Activated CD4-positive, alpha-beta memory T cell treated with anti-CD3 and anti-CD28 coated beads for 36 hours (primary cell): ENCODE data around the gene HMGXB3. TPM values are rescaled to one million over a fixed set of nuclear protein-coding genes. Genes with fewer than 3 reads are reported as not detected.
"Not testable (repeated sequence)": the region's sequence is repeated elsewhere in the genome, so short reads cannot be mapped to it uniquely, and the experiment has no call there.

Experiments used
- CTCF ChIA-PET: fragments of 350-600 bp; sonication (Branson Sonifier 250); formaldehyde crosslinking; loops from one replicate; lab custom pipeline; 2021; ENCODE audit warnings: antibody characterized with exemption, inconsistent platforms; lab: Charles Lee
- POLR2A ChIA-PET: fragments of 350-600 bp; sonication (Branson Sonifier 250); formaldehyde crosslinking; loops from one replicate; lab custom pipeline; 2021; ENCODE audit warnings: antibody characterized with exemption; lab: Charles Lee
- DNase-seq: peaks from one replicate; pipeline ENCODE4 v3.0.0-alpha.2; 2020
- H3K27ac Mint-ChIP-seq: one replicate; pipeline ENCODE4 v1.8.0; 2021; ENCODE audit warnings: mixed read lengths
- H3K27me3 Mint-ChIP-seq: one replicate; pipeline ENCODE4 v1.8.0; 2021; ENCODE audit warnings: mixed read lengths
- H3K36me3 Mint-ChIP-seq: one replicate; pipeline ENCODE4 v1.8.0; 2021; ENCODE audit warnings: mixed read lengths
- H3K4me1 Mint-ChIP-seq: one replicate; pipeline ENCODE4 v1.8.0; 2021; ENCODE audit warnings: low read depth, mixed read lengths
- H3K4me3 Mint-ChIP-seq: one replicate; pipeline ENCODE4 v1.8.0; 2021; ENCODE audit warnings: mild to moderate bottlenecking, mixed read lengths
- H3K9me3 Mint-ChIP-seq: one replicate; pipeline ENCODE4 v1.8.0; 2021; ENCODE audit warnings: mixed read lengths
- intact Hi-C: fragments of 100-400 bp; cut with micrococcal nuclease; formaldehyde crosslinking; loops from one replicate; pipeline ENCODE4 v1.15.1; 2023
- total RNA-seq, 2 experiments: library from RNA; stranded (reverse); gene quantifications; one replicate each; pipeline ENCODE4 v1.2.3, GENCODE V29; 2021

The HMGXB3 gene
- total RNA-seq, 2 experiments from 2014 or later: 29.4 to 31.3 TPM

DNA sequence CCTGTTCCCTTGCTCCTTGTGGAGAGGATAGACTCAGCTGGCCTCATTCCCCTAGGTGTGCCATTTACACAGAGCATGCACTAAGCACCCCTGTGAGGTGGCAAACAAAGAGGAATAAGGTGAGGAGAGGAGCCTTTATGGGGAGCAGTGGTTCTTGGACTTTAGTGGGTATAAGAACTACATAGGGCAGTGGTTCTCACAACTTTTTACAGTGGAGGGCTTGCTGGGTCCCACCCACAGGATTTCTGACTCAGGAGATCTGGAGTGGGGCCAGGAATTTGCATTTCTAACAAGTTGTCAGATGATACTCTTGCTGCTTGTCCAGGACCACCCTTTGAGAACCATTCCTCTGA, 43.8 kb downstream of the HMGXB3 start:
- H3K36me3 Mint-ChIP-seq: peaks cover 51% of the 10 kb centered on the region
- DNase-seq: no peak
- no peak overlapping the region for H3K27ac Mint-ChIP-seq
- no peaks in the 10 kb centered on the region for H3K9me3 Mint-ChIP-seq
- intact Hi-C loops: loop anchor here (1.0 kb wide), 1 partner anchor 17 kb away; no protein-coding TSS in a partner anchor
- CTCF ChIA-PET: interaction anchor here (1.0 to 1.7 kb wide), 2 partner anchors 36 to 79 kb away, joined by 3 to 6 read pairs; no protein-coding TSS in a partner anchor
- H3K4me3 Mint-ChIP-seq: no peak overlapping the region
- H3K4me1 Mint-ChIP-seq: peaks cover 6% of the 10 kb centered on the region
- POLR2A ChIA-PET: no interaction called here
- no peaks in the 10 kb centered on the region for H3K27me3 Mint-ChIP-seq

DNA sequence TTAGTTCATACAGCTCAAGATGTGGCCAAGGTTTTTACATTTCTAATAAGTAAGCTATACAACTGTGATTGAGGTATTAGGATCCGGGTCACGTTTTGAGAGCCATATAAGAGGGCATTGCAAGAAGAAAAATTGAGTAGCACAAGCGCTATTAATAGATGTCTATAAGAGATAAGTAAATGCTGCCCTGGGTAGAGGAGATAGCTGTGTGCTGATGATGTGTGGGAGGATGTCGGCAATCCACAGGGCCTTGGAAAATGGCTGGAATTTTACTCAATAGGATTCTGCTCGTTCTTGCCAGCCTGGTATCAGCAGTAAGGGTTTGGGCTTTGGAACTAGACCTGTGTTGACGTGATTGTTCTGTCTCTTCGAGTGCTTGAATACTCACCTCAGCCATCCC, 44.2 kb downstream of the HMGXB3 start:
- no peak overlapping the region for H3K27ac Mint-ChIP-seq
- peaks cover 55% of the 10 kb centered on the region for H3K36me3 Mint-ChIP-seq

DNA sequence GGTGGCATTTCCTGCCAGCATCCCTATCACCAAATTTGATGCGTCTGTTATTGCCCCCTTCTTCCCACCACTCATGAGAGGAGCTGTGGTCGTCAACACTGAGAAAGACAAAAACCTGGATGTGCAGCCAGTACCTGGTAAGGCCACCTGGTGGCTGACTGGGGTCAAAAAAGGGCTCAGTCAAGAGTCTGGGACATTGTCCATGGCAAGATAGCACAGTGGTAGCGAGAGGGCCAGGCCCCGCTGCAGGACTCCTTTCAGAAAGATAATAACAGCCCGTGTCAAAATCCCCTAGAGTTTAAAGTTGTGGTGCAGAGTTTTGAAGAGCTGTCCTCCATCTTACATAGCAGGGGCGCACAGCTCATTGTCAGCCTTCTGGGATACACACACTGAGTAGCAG, 45.0 kb downstream of the HMGXB3 start:
- ChIA-PET POLR2A (no interaction called here), CTCF (interaction anchor here (0.9 to 1.7 kb wide), 4 partner anchors 15 to 77 kb away, joined by 3 to 6 read pairs (median 4); partner anchors contain the start of gene CSF1R)
- Mint-ChIP-seq H3K27ac (no peak overlapping the region), H3K9me3 (no peaks in the 10 kb centered on the region), H3K4me3 (no peak overlapping the region), H3K27me3 (no peaks in the 10 kb centered on the region), H3K4me1 (peaks cover 6% of the 10 kb centered on the region), H3K36me3 (peaks cover 55% of the 10 kb centered on the region)
- intact Hi-C loops: no loop called here
- DNase-seq: no peak

More for the DNA sequence above, 44.2 kb downstream of the HMGXB3 start:
- no peak for DNase-seq
- H3K27me3 Mint-ChIP-seq: no peaks in the 10 kb centered on the region
- intact Hi-C loops: loop anchor here (1.0 kb wide), 1 partner anchor 17 kb away; no protein-coding TSS in a partner anchor
- no peaks in the 10 kb centered on the region for H3K9me3 Mint-ChIP-seq
- H3K4me3 Mint-ChIP-seq: no peak overlapping the region
- H3K4me1 Mint-ChIP-seq: peaks cover 6% of the 10 kb centered on the region
- ChIA-PET POLR2A (no interaction called here), CTCF (interaction anchor here (1.0 to 1.7 kb wide), 2 partner anchors 36 to 78 kb away, joined by 3 to 6 read pairs; no protein-coding TSS in a partner anchor)

DNA sequence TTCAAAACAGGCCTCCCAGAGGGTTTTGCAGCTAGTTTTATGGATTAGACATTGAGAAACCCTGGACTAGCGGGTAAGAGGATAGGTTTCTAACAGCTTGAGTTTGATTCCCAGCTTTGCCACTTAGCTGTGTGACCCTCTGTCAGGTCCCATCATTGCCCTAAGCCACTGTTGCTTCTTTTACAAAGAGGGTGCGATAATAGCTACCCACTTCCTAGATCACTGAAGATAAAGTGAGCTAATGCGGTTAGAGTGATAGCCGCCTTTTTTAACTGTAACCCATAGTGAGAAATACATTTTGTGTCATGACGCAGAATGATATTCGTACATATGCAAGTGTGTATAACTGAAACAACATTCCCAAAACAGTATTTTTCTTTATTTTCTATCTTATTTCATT, 45.5 kb downstream of the HMGXB3 start:
- ChIA-PET CTCF (interaction anchor here (0.9 to 1.7 kb wide), 3 partner anchors 16 to 77 kb away, joined by 3 to 6 read pairs (median 4); partner anchors contain the start of gene CSF1R), POLR2A (no interaction called here)
- Mint-ChIP-seq H3K36me3 (peaks cover 50% of the 10 kb centered on the region), H3K9me3 (no peaks in the 10 kb centered on the region), H3K27ac (no peak overlapping the region), H3K4me1 (peaks cover 6% of the 10 kb centered on the region), H3K27me3 (no peaks in the 10 kb centered on the region), H3K4me3 (no peak overlapping the region)
- intact Hi-C loops: no loop called here
- no peak for DNase-seq

DNA sequence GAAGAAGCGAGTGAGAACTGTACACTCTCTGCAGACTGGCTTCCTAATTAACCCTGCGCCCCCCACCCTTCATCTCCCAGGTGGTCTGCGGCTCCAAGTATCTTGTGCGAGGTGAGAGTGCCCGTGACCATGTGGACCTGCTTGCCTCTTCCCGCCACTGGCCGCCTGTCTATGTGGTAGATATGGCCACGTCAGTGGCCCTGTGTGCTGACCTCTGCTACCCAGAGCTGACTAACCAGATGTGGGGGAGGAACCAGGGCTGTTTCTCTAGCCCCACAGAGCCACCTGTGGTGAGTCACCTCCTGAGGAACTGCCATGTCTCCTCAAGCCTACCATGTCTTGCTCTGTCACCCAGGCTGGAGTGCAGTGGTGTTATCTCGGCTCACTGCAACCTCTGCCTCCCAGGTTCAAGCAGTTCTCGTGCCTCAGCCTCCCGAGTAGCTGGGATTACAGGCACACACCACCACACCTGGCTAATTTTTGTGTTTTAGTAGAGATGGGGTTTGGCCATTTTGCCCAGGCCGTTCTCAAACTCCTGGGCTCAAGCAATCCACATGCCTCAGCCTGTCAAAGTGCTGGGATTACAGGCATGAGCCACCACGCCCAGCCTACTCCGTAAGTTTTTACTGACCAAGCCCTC, 49.8 kb downstream of the HMGXB3 start:
- H3K27ac Mint-ChIP-seq, H3K9me3 Mint-ChIP-seq, H3K4me1 Mint-ChIP-seq, POLR2A ChIA-PET, H3K27me3 Mint-ChIP-seq, CTCF ChIA-PET, H3K4me3 Mint-ChIP-seq, intact Hi-C loops, DNase-seq: not testable (repeated sequence)
- peaks cover 47% of the 10 kb centered on the region for H3K36me3 Mint-ChIP-seq

DNA sequence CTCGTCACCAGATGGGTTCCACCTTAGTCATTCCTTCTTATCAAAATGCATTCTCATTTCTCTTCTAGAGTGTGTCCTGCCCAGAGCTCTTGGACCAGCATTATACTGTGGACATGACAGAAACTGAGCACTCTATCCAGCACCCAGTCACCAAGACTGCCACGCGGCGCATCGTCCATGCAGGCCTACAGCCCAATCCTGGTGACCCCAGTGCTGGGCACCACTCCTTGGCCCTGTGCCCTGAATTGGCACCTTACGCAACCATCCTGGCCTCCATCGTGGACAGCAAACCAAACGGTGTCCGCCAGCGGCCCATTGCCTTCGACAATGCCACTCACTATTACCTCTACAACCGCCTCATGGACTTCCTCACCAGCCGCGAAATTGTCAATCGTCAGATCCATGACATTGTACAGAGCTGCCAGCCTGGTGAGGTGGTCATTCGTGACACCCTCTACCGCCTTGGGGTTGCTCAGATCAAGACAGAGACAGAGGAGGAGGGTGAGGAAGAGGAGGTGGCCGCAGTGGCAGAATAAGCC, 51.2 kb downstream of the HMGXB3 start:
- Mint-ChIP-seq H3K27ac (no peak overlapping the region), H3K36me3 (peaks cover 47% of the 10 kb centered on the region), H3K9me3 (no peaks in the 10 kb centered on the region), H3K27me3 (no peaks in the 10 kb centered on the region), H3K4me1 (no peaks in the 10 kb centered on the region), H3K4me3 (no peak overlapping the region)
- intact Hi-C loops: no loop called here
- ChIA-PET POLR2A (no interaction called here), CTCF (no interaction called here)
- DNase-seq: no peak

DNA sequence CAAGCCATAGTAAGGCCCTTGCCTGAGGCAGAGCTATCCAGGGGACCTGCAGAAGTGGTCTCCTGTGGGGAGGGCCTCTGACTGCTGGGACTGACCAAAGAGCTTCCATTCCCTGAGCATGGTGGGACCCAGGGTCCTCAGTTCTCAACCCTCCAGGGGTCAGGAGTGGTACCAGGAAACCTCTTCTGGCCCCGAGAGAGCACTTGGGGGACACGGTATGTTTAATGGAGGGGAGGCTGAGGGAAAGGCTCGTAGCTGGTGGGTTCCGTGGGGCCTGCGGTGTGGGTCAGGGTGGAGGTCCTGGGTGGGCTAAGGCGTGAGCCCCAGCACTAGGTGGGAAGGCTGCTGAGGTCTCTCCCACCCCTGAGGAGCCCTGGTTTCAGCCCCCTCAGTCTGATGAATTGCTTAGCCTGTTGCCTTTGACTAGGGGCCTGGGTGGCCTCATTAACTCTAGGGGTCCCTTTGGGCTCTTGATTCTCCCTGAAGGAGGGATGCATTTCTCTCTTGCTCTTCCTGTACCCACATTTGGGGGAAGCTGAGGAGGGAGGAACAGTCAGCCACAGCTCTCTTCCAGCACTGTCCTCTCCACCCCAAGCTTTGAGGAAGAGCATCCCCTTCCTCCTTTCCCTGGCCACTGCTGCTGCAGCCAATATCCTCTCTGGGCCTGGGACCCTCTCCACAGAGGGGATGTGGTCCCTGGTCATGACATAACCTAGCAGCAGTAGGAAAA, 51.9 kb downstream of the HMGXB3 start:
- peaks cover 43% of the 10 kb centered on the region for H3K36me3 Mint-ChIP-seq
- intact Hi-C loops: no loop called here
- ChIA-PET CTCF (no interaction called here), POLR2A (no interaction called here)
- no peak overlapping the region for H3K27ac Mint-ChIP-seq
- no peak overlapping the region for H3K4me3 Mint-ChIP-seq
- no peaks in the 10 kb centered on the region for H3K27me3 Mint-ChIP-seq
- DNase-seq: no peak
- H3K9me3 Mint-ChIP-seq: no peaks in the 10 kb centered on the region
- no peaks in the 10 kb centered on the region for H3K4me1 Mint-ChIP-seq

DNA sequence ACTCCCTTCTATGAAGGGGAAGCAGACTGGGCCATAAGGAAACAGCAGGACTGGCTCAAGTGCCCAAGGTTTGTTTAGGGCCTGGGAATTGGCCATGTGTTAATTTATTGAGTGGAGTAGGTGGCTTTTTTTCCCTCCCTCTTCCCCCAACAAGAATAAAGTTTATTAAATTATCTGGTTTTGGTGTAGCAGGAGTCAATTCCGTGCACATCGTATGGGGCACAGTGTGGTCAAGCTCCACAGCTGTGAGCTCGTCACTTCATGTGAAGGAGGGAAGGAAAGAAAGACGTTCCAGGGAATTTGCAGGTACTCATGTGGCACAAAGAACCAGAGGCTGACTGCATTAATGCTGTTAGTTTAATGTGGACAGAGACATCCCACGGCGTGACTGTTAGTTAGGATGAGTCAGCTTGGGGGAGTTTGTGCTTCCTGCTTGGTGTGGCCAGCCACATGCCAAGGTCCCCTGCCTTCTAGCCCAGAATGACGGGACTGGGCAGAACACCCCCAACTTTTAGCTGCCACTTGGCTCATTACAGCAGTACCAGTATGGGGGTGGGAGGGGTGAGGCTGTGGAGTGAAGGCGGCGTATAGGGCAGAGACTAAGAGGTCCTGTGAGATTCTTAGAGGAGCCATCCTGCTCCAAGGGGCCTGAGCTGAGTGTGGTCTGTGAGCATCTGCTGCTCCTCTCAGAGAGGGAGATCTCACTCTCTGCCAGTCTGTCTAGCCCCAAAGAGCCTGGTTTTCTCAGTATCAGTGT, 52.6 kb downstream of the HMGXB3 start:
- POLR2A ChIA-PET: no interaction called here
- Mint-ChIP-seq H3K4me1 (no peaks in the 10 kb centered on the region), H3K27ac (no peak overlapping the region), H3K36me3 (peaks cover 39% of the 10 kb centered on the region), H3K9me3 (no peaks in the 10 kb centered on the region), H3K4me3 (no peak overlapping the region), H3K27me3 (no peaks in the 10 kb centered on the region)
- intact Hi-C loops: no loop called here
- DNase-seq: no peak
- CTCF ChIA-PET: no interaction called here

DNA sequence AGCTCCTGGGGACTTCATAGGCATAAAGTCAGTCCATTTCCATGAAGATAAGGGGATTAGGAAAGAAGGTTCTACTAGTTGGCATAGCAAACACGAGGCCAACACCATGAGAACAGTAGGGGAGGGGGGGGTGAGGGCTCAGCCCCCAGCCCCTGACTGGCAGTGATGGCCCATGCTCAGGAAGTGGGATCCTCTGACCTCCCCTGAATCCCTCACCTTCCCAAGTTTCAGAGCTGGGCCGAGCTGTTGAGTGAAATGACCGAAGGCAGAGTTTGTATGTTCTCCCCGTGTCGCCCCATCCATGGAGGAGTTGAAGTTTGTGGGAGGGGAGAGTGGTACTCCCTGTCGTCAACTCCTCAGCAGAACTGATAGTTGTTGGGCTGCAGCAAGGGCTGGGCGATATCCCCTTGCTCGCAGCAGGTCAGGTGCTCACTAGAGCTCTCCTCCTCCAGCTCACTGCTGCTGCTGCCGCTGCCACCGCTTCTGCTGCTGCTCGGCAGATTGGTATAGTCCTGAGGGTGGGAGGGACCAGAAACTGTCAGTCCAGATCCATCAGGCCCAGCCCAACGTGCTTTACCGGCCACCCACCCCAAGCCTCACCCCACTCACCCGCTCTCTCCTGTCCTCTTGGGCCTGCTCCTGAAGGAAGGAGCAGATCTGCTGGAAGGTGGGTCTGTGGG, 53.3 kb downstream of the HMGXB3 start:
- intact Hi-C loops: no loop called here
- no peak for DNase-seq
- no peaks in the 10 kb centered on the region for H3K27me3 Mint-ChIP-seq
- POLR2A ChIA-PET: no interaction called here
- no peak overlapping the region for H3K4me3 Mint-ChIP-seq
- no peak overlapping the region for H3K27ac Mint-ChIP-seq
- no peaks in the 10 kb centered on the region for H3K9me3 Mint-ChIP-seq
- H3K4me1 Mint-ChIP-seq: no peaks in the 10 kb centered on the region
- CTCF ChIA-PET: interaction anchor here (0.6 kb wide), 1 partner anchor 207 kb away, joined by 4 read pairs; no protein-coding TSS in a partner anchor
- peaks cover 37% of the 10 kb centered on the region for H3K36me3 Mint-ChIP-seq

DNA sequence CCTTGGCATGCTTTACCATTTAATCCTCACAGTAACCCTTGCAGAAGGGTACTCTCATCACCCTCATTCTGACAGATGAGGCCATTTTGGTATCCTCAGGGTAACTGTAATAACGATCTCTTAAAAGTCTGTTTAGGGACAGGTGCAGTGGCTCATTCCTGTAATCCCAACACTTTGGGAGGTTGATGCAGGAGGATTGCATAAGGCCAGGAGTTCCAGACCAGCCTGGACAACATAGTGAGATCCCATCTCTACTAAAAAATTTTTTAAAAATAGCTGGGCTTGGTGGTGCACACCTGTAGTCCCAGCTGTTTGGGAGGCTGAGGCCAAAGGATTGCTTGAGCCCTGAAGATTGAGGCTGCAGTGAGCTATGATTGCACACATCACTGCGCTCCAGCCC, 54.0 kb downstream of the HMGXB3 start:
- intact Hi-C loops: no loop called here
- no peak for DNase-seq
- H3K4me3 Mint-ChIP-seq: no peak overlapping the region
- POLR2A ChIA-PET: no interaction called here
- peaks cover 29% of the 10 kb centered on the region for H3K36me3 Mint-ChIP-seq
- CTCF ChIA-PET: no interaction called here
- H3K9me3 Mint-ChIP-seq: no peaks in the 10 kb centered on the region
- no peak overlapping the region for H3K27ac Mint-ChIP-seq
- no peaks in the 10 kb centered on the region for H3K4me1 Mint-ChIP-seq
- H3K27me3 Mint-ChIP-seq: no peaks in the 10 kb centered on the region

DNA sequence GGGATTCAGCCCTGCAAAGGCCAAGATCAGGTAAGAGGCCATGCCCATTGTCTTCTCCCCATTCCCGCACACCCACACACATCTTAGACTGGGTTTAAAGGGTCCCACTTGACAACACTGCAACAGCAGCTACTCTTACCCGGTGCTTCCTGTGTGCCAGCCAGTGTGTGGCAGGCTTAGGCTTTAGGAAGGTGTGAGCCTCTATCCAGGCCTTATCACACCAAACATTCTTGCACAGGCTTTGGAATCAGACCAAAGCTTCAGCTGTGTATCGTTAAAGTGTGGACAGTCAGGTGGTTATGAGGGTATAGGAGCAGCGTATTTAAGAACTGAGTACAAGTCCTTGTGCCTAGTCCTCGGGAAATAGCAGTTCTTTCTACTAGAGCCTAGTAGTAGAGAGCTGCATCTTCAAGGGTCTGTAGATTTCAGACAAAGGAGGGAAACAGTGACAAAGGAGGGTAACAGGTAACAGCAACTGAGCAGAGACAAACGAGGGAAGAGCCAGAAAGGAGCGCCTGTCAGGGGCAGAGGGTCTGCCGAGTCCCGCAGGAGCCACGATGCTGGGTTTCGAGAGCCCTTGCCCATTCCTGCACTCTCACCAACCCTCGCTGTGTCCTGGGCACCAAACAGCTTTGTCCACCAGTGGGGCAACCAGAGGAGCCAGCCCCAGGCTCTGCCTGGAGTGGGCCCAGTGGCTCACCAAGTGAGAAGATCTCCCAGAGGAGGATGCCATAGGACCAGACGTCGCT, 55.0 kb downstream of the HMGXB3 start:
- Mint-ChIP-seq H3K4me3 (no peak overlapping the region), H3K27ac (no peak overlapping the region), H3K36me3 (peaks cover 26% of the 10 kb centered on the region), H3K27me3 (no peaks in the 10 kb centered on the region), H3K4me1 (no peaks in the 10 kb centered on the region), H3K9me3 (no peaks in the 10 kb centered on the region)
- ChIA-PET POLR2A (no interaction called here), CTCF (no interaction called here)
- no peak for DNase-seq
- intact Hi-C loops: no loop called here
